A549 (cell line): ENCODE measurements around the gene RECK.

ENCODE experiments used
- CEBPB ChIP-seq, 2 experiments: fragments of >200 bp in 1 of 2; sonication (Bioruptor Twin) in 1 of 2; formaldehyde crosslinking in 1 of 2; IDR thresholded peaks; 2 replicates each; pipeline ENCODE4 v1.6.1; 2012 to 2016
- CHD2 ChIP-seq: fragments of 150-350 bp; IDR thresholded peaks from 2 replicates; pipeline ENCODE4 v1.6.1; 2014; ENCODE audit warnings: low read length; ENCODE audit not compliant: partially characterized antibody
- EP300 ChIP-seq, 2 experiments: fragments of >200 bp; sonication (Bioruptor Twin); formaldehyde crosslinking; IDR thresholded peaks; 2 replicates in 1 of 2; 3 replicates in 1 of 2; pipeline ENCODE4 v1.6.1; 2016 to 2017
- ESRRA ChIP-seq: fragments of 150-350 bp; IDR thresholded peaks from 2 replicates; pipeline ENCODE4 v1.6.1; 2014; ENCODE audit warnings: mild to moderate bottlenecking, low read length, borderline replicate concordance
- MAFK ChIP-seq: fragments of 450-650 bp; IDR thresholded peaks from 2 replicates; pipeline ENCODE4 v1.6.1; 2014; ENCODE audit not compliant: partially characterized antibody
- MYC ChIP-seq: IDR thresholded peaks from 2 replicates; pipeline ENCODE4 v1.6.1; 2012; ENCODE audit warnings: mild to moderate bottlenecking, inconsistent platforms, low read length, improper control_type of control experiment, borderline replicate concordance
- NFE2L2 ChIP-seq: fragments of 150-350 bp; conservative IDR thresholded peaks from 2 replicates; pipeline ENCODE4 v1.6.1; 2014; ENCODE audit warnings: low read length
- POLR2A ChIP-seq: IDR thresholded peaks from 2 replicates; pipeline ENCODE4 v1.6.1; 2012; ENCODE audit warnings: mild to moderate bottlenecking, low read length
- POLR2AphosphoS2 ChIP-seq: conservative IDR thresholded peaks from 2 replicates; pipeline ENCODE4 v1.6.1; 2012; ENCODE audit warnings: low read length, improper control_type of control experiment, inconsistent platforms
- SREBF2 ChIP-seq: fragments of 450-650 bp; IDR thresholded peaks from 2 replicates; pipeline ENCODE4 v1.6.1; 2014; ENCODE audit warnings: mild to moderate bottlenecking, moderate library complexity
- TF ChIP-seq, protein P1 (sequence below): fragments of >200 bp; sonication (Bioruptor Twin); formaldehyde crosslinking; IDR thresholded peaks from 3 replicates; pipeline ENCODE4 v1.5.1; 2016
- TF ChIP-seq, protein P2 (sequence below): IDR thresholded peaks from 2 replicates; pipeline ENCODE4 v1.6.1; 2012
- TF ChIP-seq, protein P3 (sequence below): fragments of 150-350 bp; IDR thresholded peaks from 2 replicates; pipeline ENCODE4 v1.6.1; 2014; ENCODE audit warnings: low read depth, mild to moderate bottlenecking, low read length

DNA sequence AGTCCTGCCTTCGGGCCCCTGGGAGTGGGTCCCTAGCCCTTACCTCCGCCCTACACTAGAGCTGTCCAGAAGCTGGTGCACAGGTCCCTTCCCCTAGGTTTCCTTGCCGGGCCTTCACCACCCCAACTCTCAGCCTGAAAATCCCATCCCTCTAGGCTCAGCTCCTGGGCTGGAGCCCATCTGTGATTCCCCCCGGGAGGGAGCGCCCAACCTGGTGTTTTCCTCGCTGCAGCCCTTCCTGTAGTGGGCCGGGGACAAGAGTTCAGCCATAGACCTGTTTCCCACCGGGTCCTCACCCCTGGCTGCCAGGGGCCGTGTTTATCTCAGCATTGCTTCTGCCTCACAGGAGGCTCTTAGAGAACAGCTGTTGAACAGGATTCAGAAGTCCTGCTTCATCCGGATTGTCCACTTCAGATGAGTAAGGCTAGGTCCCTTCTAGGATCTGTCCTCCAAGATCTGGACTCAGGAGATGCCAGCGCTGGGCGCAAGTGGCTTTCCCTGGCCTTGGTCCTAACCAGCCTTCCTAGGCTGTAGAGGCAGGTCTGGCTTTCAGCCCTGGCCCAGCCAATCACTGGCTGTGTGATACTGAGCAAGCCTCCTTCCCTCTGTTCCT lies 100.8 kb downstream of the RECK start:
- TF ChIP-seq POLR2A (no peak), POLR2AphosphoS2 (no peak), CHD2 (no peak), ESRRA (no peak), EP300 (IDR thresholded peaks at IDR 0.05) (no peak), SREBF2 (no peak), NFE2L2 (no peak), CEBPB (IDR thresholded peaks at IDR 0.05) (no peak), MYC (no peak), MAFK (no peak)
- TF ChIP-seq, protein P1, sequence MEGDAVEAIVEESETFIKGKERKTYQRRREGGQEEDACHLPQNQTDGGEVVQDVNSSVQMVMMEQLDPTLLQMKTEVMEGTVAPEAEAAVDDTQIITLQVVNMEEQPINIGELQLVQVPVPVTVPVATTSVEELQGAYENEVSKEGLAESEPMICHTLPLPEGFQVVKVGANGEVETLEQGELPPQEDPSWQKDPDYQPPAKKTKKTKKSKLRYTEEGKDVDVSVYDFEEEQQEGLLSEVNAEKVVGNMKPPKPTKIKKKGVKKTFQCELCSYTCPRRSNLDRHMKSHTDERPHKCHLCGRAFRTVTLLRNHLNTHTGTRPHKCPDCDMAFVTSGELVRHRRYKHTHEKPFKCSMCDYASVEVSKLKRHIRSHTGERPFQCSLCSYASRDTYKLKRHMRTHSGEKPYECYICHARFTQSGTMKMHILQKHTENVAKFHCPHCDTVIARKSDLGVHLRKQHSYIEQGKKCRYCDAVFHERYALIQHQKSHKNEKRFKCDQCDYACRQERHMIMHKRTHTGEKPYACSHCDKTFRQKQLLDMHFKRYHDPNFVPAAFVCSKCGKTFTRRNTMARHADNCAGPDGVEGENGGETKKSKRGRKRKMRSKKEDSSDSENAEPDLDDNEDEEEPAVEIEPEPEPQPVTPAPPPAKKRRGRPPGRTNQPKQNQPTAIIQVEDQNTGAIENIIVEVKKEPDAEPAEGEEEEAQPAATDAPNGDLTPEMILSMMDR: no peak
- TF ChIP-seq, protein P2, sequence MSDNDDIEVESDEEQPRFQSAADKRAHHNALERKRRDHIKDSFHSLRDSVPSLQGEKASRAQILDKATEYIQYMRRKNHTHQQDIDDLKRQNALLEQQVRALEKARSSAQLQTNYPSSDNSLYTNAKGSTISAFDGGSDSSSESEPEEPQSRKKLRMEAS: no peak
- TF ChIP-seq, protein P3, sequence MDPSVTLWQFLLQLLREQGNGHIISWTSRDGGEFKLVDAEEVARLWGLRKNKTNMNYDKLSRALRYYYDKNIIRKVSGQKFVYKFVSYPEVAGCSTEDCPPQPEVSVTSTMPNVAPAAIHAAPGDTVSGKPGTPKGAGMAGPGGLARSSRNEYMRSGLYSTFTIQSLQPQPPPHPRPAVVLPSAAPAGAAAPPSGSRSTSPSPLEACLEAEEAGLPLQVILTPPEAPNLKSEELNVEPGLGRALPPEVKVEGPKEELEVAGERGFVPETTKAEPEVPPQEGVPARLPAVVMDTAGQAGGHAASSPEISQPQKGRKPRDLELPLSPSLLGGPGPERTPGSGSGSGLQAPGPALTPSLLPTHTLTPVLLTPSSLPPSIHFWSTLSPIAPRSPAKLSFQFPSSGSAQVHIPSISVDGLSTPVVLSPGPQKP: no peak
